ENCODE data around the gene TGFBR3L.

DNA sequence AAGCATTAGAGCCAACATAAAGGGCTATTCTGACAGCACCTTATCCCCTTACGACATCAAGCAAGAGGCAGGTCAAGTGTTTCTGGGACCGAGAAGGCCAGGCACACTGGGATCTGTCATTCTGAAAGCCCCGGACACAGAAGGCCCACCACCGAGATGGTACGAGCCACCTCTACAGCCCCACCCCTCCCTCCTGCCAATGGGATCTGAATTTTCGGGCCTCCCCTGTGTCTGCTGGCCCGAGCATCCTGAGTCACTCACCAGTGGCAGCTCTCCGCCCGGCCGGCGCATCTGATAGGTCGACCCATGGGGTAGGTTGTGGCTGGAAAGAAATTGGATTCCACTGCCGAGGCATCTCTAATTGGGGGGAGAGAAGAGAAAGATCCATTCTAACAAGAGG lies 26.2 kb downstream of the TGFBR3L start:
- TF ChIP-seq, protein P1, sequence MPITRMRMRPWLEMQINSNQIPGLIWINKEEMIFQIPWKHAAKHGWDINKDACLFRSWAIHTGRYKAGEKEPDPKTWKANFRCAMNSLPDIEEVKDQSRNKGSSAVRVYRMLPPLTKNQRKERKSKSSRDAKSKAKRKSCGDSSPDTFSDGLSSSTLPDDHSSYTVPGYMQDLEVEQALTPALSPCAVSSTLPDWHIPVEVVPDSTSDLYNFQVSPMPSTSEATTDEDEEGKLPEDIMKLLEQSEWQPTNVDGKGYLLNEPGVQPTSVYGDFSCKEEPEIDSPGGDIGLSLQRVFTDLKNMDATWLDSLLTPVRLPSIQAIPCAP (CRISPR knock-in tag; IDR thresholded peaks at IDR 0.05), result no peak
- TF ChIP-seq, protein P2, sequence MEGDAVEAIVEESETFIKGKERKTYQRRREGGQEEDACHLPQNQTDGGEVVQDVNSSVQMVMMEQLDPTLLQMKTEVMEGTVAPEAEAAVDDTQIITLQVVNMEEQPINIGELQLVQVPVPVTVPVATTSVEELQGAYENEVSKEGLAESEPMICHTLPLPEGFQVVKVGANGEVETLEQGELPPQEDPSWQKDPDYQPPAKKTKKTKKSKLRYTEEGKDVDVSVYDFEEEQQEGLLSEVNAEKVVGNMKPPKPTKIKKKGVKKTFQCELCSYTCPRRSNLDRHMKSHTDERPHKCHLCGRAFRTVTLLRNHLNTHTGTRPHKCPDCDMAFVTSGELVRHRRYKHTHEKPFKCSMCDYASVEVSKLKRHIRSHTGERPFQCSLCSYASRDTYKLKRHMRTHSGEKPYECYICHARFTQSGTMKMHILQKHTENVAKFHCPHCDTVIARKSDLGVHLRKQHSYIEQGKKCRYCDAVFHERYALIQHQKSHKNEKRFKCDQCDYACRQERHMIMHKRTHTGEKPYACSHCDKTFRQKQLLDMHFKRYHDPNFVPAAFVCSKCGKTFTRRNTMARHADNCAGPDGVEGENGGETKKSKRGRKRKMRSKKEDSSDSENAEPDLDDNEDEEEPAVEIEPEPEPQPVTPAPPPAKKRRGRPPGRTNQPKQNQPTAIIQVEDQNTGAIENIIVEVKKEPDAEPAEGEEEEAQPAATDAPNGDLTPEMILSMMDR (IDR thresholded peaks at IDR 0.05), result no peak
- TF ChIP-seq NFE2L1 (CRISPR knock-in tag; IDR thresholded peaks at IDR 0.05) (no peak), NFYB (CRISPR knock-in tag; conservative IDR thresholded peaks at IDR 0.05; ENCODE audit: low read depth) (no peak), MYBL2 (CRISPR knock-in tag; IDR thresholded peaks at IDR 0.05) (no peak), SP1 (CRISPR knock-in tag; conservative IDR thresholded peaks at IDR 0.05) (no peak)
